Dermis lymphatic vessel endothelial cell (primary cell): ENCODE measurements around the gene FRMD5. TPM values are rescaled to one million over a fixed set of nuclear protein-coding genes. Genes with fewer than 3 reads are reported as not detected.

Experiments
- total RNA-seq: library from RNA; depleted of rRNA; stranded (reverse); fragments of >200 nt; gene quantifications from 2 replicates; pipeline ENCODE4 v1.2.1, GENCODE V29; 2014

The FRMD5 gene
- total RNA-seq = 0.33 and 0.52 TPM in 2 replicates

GRCh38 chr15:44195151-44195740, at the start of gene FRMD5:
FRMD5 (minus strand) TSS chr15:44195271.

GRCh38 chr15:43826508-43827341, 368.3 kb downstream of the FRMD5 start, which contains the start of gene WDR76:
WDR76 (plus strand) TSS chr15:43827002; CDS start chr15:43827033, 31 bp downstream.

GRCh38 chr15:43824302-43825246, 370.5 kb downstream of the FRMD5 start, which contains the start of gene MFAP1:
MFAP1 (minus strand) TSS chr15:43824690; CDS start chr15:43824569, 121 bp downstream.

Other genes starting within 250 kb of the FRMD5 start
- 77.4 and 84.9 TPM in 2 replicates for gene GOLM2, start 93.4 kb upstream of the FRMD5 start, total RNA-seq
- 98.8 and 108 TPM in 2 replicates for gene CTDSPL2, start 232.4 kb upstream of the FRMD5 start, total RNA-seq